GM12878 (cell line): ENCODE results near the gene EIF2A. TPM values are rescaled to one million over a fixed set of nuclear protein-coding genes. Genes with fewer than 3 reads are reported as not detected.

Source experiments
- ATAC-seq: fragments of 200-7000 bp; cut with Tn5 transposase; 3 replicates; pipeline ENCODE4 v1.9.1; 2020; ENCODE audit warnings: mild to moderate bottlenecking, moderate library complexity
- BruUV-seq: library from RNA; stranded (reverse); fragments of 400-500 nt; replicated peaks from 2 replicates; lab custom pipeline; 2021; lab: Mats Ljungman, UMichigan
- CTCF ChIA-PET: fragments of 300-600 bp; sonication (Branson Sonifier 250); formaldehyde crosslinking; extraction: SDS; loops from one replicate; lab custom pipeline; 2021; ENCODE audit warnings: inconsistent platforms; lab: Yijun Ruan, JAX
- POLR2A ChIA-PET: fragments of 350-600 bp; formaldehyde crosslinking; extraction: SDS; loops from one replicate; lab custom pipeline; 2021; ENCODE audit warnings: inconsistent platforms; lab: Charles Lee
- RAD21 ChIA-PET: fragments of 300-600 bp; sonication (Branson Sonifier 250); formaldehyde crosslinking; loops from one replicate; lab custom pipeline; 2023; ENCODE audit warnings: antibody characterized with exemption; ENCODE audit not compliant: unreplicated experiment; lab: Charles Lee
- SMC1A ChIA-PET: fragments of 300-600 bp; sonication (Branson Sonifier 250); formaldehyde crosslinking; loops from one replicate; lab custom pipeline; 2023; ENCODE audit not compliant: unreplicated experiment, uncharacterized antibody; lab: Charles Lee
- DNase-seq: peaks from one replicate; pipeline ENCODE4 v3.0.0-alpha.2; 2011; ENCODE audit warnings: low read depth, low spot score
- FAIRE-seq: peaks from 3 replicates; lab custom pipeline; 2011; peaks lifted over from hg19 to GRCh38; lab: Jason Lieb, UNC
- H2AFZ ChIP-seq: 2 replicates; pipeline ENCODE4 v1.6.0; 2011; ENCODE audit warnings: low read depth, low read length, control low read depth; ENCODE audit not compliant: control insufficient read depth
- H3K27ac ChIP-seq: 2 replicates; pipeline ENCODE4 v1.5.1; 2011; ENCODE audit warnings: control low read depth; ENCODE audit not compliant: control insufficient read depth, insufficient read depth
- H3K27me3 ChIP-seq, 2 experiments: replicated peaks in 1 of 2; 2 replicates each; pipeline versions ENCODE4 v1.6.0 to v1.6.1; 2011; ENCODE audit warnings: low read length in 1 of 2; ENCODE audit not compliant: control insufficient read depth in 2 of 2, insufficient read depth in 2 of 2
- H3K36me3 ChIP-seq, 2 experiments: 2 replicates each; pipeline ENCODE4 v1.5.1; 2011; ENCODE audit warnings: low read length in 1 of 2; ENCODE audit not compliant: control insufficient read depth in 2 of 2, insufficient read depth in 2 of 2
- H3K4me1 ChIP-seq: 2 replicates; pipeline ENCODE4 v1.6.1; 2011; ENCODE audit warnings: mild to moderate bottlenecking, low read length, moderate library complexity, mixed read lengths; ENCODE audit not compliant: control insufficient read depth, insufficient read depth
- H3K4me2 ChIP-seq: 2 replicates; pipeline ENCODE4 v1.6.0; 2011; ENCODE audit warnings: control low read depth; ENCODE audit not compliant: control insufficient read depth, insufficient read depth
- H3K4me3 ChIP-seq: fragments of 200-600 bp; sonication (generic); 2 replicates; pipeline ENCODE4 v1.5.1; 2016
- H3K79me2 ChIP-seq: 2 replicates; pipeline ENCODE4 v1.6.0; 2011; ENCODE audit warnings: low read length; ENCODE audit not compliant: control insufficient read depth, insufficient read depth
- H3K9ac ChIP-seq: 2 replicates; pipeline ENCODE4 v1.8.0; 2011; ENCODE audit warnings: low read length, control low read depth, mixed read lengths; ENCODE audit not compliant: control insufficient read depth, insufficient read depth
- H3K9me3 ChIP-seq: replicated peaks from 3 replicates; pipeline ENCODE4 v1.5.1; 2011; ENCODE audit warnings: mild to moderate bottlenecking, low read length; ENCODE audit not compliant: control insufficient read depth, insufficient read depth
- H4K20me1 ChIP-seq: 2 replicates; pipeline ENCODE4 v1.6.0; 2011; ENCODE audit not compliant: control insufficient read depth, insufficient read depth
- EZH2 ChIP-seq: IDR thresholded peaks from 2 replicates; pipeline ENCODE4 v1.6.1; 2012; ENCODE audit warnings: low read depth, mild to moderate bottlenecking, control low read depth, inconsistent platforms, low read length, borderline replicate concordance; ENCODE audit not compliant: control insufficient read depth
- GATAD2B ChIP-seq: fragments of 450-650 bp; conservative IDR thresholded peaks from 2 replicates; pipeline ENCODE4 v1.6.1; 2017; ENCODE audit warnings: low read depth, mild to moderate bottlenecking, moderate library complexity
- JUNB ChIP-seq: IDR thresholded peaks from 2 replicates; pipeline ENCODE4 v1.6.1; 2016; ENCODE audit warnings: antibody characterized with exemption, mild to moderate bottlenecking
- MTA3 ChIP-seq: IDR thresholded peaks from 2 replicates; pipeline ENCODE4 v1.6.1; 2012; ENCODE audit warnings: low read length, inconsistent platforms, borderline replicate concordance
- SP1 ChIP-seq: IDR thresholded peaks from one replicate; pipeline ENCODE4 v1.6.1; 2011; ENCODE audit warnings: low read depth, low read length
- TCF3 ChIP-seq: IDR thresholded peaks from 2 replicates; pipeline ENCODE4 v1.6.1; 2012; ENCODE audit warnings: low read depth, mild to moderate bottlenecking, low read length, borderline replicate concordance; ENCODE audit not compliant: insufficient read depth
- WRNIP1 ChIP-seq: IDR thresholded peaks from 2 replicates; pipeline ENCODE4 v1.6.1; 2011; ENCODE audit warnings: low read depth, low read length, improper control_type of control experiment, borderline replicate concordance
- ZNF217 ChIP-seq: fragments of 450-650 bp; IDR thresholded peaks from 2 replicates; pipeline ENCODE4 v1.6.1; 2017; ENCODE audit warnings: antibody characterized with exemption, mild to moderate bottlenecking
- WGBS: methylation state at CpG from one replicate; pipeline ENCODE4 v1.1.6; 2016; ENCODE audit warnings: low lambda C conversion rate; ENCODE audit not compliant: insufficient replicate concordance, insufficient coverage; ENCODE audit errors: missing lambda C conversion rate; 5-methylcytosine and 5-hydroxymethylcytosine counted together
- in situ Hi-C: fragments of 300-500 bp; cut with MboI; formaldehyde crosslinking; loops from 9 replicates; pipeline ENCODE4 v1.14.3; 2018; ENCODE audit warnings: mixed read lengths
- intact Hi-C: fragments of 100-400 bp; cut with micrococcal nuclease; formaldehyde crosslinking; loops from one replicate; pipeline ENCODE4 v1.14.2; 2022; ENCODE audit not compliant: unreplicated experiment
- polyA plus RNA-seq, 11 experiments: library from polyadenylated mRNA; depleted of rRNA in 4 of 11; unstranded in 6 of 11; stranded (reverse) in 5 of 11; fragments of >200 nt; fragmentation: Nextera tagmentation in 4 of 11; fragmentation: Illumina TruSeq in 1 of 11; extraction: Ambion mirVana in 4 of 11; extraction: Trizol in 1 of 11; gene quantifications; 1 replicate in 1 of 11; 2 replicates in 10 of 11; pipeline versions ENCODE4 v1.2.1 to v1.2.3, GENCODE V29; 2011 to 2016; ENCODE audit warnings: inconsistent platforms in 2 of 11, missing spikeins in 2 of 11, low read depth in 1 of 11
- total RNA-seq, 4 experiments: library from RNA; depleted of rRNA in 3 of 4; stranded (reverse); fragments of >200 nt in 3 of 4; fragmentation: Illumina TruSeq in 1 of 4; extraction: Trizol in 1 of 4; gene quantifications; 2 replicates each; pipeline versions ENCODE4 v1.2.1 to v1.2.3, GENCODE V29; 2013 to 2021
- TF ChIP-seq, protein P1 (sequence below): IDR thresholded peaks from 2 replicates; pipeline ENCODE4 v1.6.1; 2011; ENCODE audit warnings: low read depth, low read length, improper control_type of control experiment, borderline replicate concordance
- TF ChIP-seq, protein P2 (sequence below): fragments of 450-650 bp; IDR thresholded peaks from 2 replicates; pipeline ENCODE4 v1.6.1; 2018; ENCODE audit warnings: borderline replicate concordance, mild to moderate bottlenecking; ENCODE audit not compliant: partially characterized antibody

Gene EIF2A
- total and polyA plus RNA-seq, 10 of the 15 experiments (the other 5 are each of a cell fraction or from before 2014, with no cell fraction given), result 85.4 to 211 (median 136) TPM

DNA sequence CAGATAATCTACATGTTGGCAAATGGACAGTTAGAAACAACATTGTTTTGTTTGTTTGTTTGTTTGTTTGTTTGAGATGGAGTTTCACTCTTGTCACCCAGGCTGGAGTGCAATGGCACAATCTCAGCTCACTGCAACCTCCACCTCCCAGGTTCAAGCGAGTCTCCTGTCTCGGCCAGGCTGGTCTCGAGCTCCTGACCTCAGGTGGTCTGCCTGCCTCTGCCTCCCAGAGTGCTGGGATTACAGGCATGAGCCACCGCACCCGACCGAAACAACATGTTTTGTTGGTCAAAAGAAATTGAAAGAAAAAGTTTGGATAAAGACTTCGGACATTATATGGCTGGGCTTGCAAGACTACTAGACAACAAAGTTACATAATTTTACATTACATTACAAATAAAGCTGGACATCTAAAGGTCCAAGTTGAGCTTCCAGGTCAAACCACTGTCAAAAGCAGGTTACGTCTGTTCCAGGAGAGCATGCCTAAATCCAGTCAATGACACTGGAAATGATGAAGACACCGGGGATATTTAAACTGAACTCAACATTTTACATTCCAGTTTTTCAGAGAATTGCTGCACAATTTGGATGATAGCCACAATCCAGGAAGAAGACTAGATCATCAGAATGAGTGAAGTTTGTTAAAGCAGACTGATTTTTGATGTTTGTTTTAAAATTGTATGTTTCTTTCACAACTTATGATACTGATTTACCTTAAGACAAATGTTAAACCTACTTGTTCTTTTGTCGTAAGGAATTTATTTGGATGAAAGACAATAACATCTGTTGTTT lies 18.9 kb upstream of the EIF2A start:
- BruUV-seq, result no TSS peak
- RAD21 ChIA-PET, result interaction anchor here (0.7 to 2.5 kb wide), 15 partner anchors 10 to 398 kb away, joined by 3 to 16 read pairs (median 3); partner anchors contain the start of gene ERICH6
- no peak overlapping the region for H2AFZ ChIP-seq
- FAIRE-seq, result peak; percentile 38
- intact Hi-C loops, result loop anchor here (2.0 to 5.0 kb wide), 3 partner anchors 193 to 620 kb away; no protein-coding TSS in a partner anchor
- H3K27ac ChIP-seq, result no peak overlapping the region
- TF ChIP-seq, protein P1, sequence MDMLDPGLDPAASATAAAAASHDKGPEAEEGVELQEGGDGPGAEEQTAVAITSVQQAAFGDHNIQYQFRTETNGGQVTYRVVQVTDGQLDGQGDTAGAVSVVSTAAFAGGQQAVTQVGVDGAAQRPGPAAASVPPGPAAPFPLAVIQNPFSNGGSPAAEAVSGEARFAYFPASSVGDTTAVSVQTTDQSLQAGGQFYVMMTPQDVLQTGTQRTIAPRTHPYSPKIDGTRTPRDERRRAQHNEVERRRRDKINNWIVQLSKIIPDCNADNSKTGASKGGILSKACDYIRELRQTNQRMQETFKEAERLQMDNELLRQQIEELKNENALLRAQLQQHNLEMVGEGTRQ, result no peak
- TF ChIP-seq SP1 (no peak), JUNB (no peak), WRNIP1 (no peak), MTA3 (no peak), EZH2 (no peak), ZNF217 (no peak), GATAD2B (no peak), TCF3 (no peak)
- TF ChIP-seq, protein P2, sequence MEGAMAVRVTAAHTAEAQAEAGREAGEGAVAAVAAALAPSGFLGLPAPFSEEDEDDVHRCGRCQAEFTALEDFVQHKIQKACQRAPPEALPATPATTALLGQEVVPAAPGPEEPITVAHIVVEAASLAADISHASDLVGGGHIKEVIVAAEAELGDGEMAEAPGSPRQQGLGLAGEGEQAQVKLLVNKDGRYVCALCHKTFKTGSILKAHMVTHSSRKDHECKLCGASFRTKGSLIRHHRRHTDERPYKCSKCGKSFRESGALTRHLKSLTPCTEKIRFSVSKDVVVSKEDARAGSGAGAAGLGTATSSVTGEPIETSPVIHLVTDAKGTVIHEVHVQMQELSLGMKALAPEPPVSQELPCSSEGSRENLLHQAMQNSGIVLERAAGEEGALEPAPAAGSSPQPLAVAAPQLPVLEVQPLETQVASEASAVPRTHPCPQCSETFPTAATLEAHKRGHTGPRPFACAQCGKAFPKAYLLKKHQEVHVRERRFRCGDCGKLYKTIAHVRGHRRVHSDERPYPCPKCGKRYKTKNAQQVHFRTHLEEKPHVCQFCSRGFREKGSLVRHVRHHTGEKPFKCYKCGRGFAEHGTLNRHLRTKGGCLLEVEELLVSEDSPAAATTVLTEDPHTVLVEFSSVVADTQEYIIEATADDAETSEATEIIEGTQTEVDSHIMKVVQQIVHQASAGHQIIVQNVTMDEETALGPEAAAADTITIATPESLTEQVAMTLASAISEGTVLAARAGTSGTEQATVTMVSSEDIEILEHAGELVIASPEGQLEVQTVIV, result no peak
- TF ChIP-seq, all 136 proteins: peak for 0
- no peak overlapping the region for H3K9ac ChIP-seq
- ChIA-PET CTCF (interaction anchor here (0.7 to 3.6 kb wide), 26 partner anchors 11 to 618 kb away, joined by 3 to 21 read pairs (median 4); partner anchors contain the start of gene ERICH6), SMC1A (interaction anchor here (0.6 to 2.9 kb wide), 17 partner anchors 13 to 617 kb away, joined by 3 to 22 read pairs (median 4); no protein-coding TSS in a partner anchor), POLR2A (no interaction called here)
- H3K4me2 ChIP-seq, result no peak overlapping the region
- no peak overlapping the region; the same call in 1 of the 2 replicates for H3K4me3 ChIP-seq
- in situ Hi-C loops, result loop anchor here (25.0 kb wide), 1 partner anchor 610 kb away; no protein-coding TSS in a partner anchor
- ATAC-seq (no peak), DNase-seq (no peak)
- WGBS, result 62% methylated on average over 10 of the region's 10 CpGs
- H3K9me3 ChIP-seq, result no peaks in the 10 kb centered on the region
- H3K4me1 ChIP-seq, result no peaks in the 10 kb centered on the region
- H4K20me1 ChIP-seq, result no peaks in the 10 kb centered on the region
- H3K79me2 ChIP-seq, result no peaks in the 10 kb centered on the region
- H3K36me3 ChIP-seq, result no peaks in the 10 kb centered on the region
- no peaks in the 10 kb centered on the region for H3K27me3 ChIP-seq
